Loucy (cell line): Measurements from ENCODE around the gene RPL31.

Source experiments
- CTCF ChIP-seq: fragments of 200-600 bp; sonication (generic); conservative IDR thresholded peaks from 2 replicates; pipeline ENCODE4 v1.5.1; 2014; ENCODE audit warnings: mild to moderate bottlenecking, antibody characterized with exemption, low read length
- EZH2phosphoT487 ChIP-seq: fragments of 200-600 bp; IDR thresholded peaks from 2 replicates; pipeline ENCODE4 v1.6.1; 2018; ENCODE audit warnings: antibody characterized with exemption, mild to moderate bottlenecking, moderate library complexity, borderline replicate concordance

GRCh38 chr2:101017371-101017770 is 15.3 kb downstream of the RPL31 start:
- no peak for TF ChIP-seq CTCF
- no peak for TF ChIP-seq EZH2phosphoT487
